ENCODE results near the gene CCL17. TPM values are rescaled to one million over a fixed set of nuclear protein-coding genes. Genes with fewer than 3 reads are reported as not detected.
"Not testable (repeated sequence)": the region's sequence is repeated elsewhere in the genome, so short reads cannot be mapped to it uniquely, and the experiment has no call there.

Gene CCL17
- polyA plus RNA-seq, 10 donors = not detected

GRCh38 chr16:57430955-57431354 lies 26.4 kb downstream of the CCL17 start:
- no peak for DNase-seq

GRCh38 chr16:57432505-57432904 lies 27.9 kb downstream of the CCL17 start:
- DNase-seq = no peak

GRCh38 chr16:57432989-57433388 lies 28.4 kb downstream of the CCL17 start:
- DNase-seq = no peak

GRCh38 chr16:57434003-57434402 lies 29.4 kb downstream of the CCL17 start:
- no peak for DNase-seq

DNA sequence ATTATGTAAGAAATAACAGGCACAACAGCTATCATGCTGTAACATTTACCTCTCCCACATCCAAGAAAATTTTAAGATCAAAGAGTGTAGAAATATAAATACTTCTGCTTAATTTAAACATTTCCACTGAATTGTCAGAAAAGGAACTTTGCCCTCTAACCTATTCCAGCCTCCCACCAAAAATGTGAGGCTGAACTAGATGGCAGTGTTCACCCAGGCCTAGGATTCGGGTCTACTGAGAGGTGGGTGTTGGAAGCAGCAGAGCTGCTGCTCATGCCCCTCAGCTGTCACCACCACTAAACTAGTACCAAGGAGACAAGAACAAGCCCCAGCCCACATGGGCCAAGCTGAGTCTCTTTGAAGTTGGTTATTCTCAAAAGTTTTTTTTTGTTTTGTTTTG lies 31.3 kb downstream of the CCL17 start:
- no peak for DNase-seq

DNA sequence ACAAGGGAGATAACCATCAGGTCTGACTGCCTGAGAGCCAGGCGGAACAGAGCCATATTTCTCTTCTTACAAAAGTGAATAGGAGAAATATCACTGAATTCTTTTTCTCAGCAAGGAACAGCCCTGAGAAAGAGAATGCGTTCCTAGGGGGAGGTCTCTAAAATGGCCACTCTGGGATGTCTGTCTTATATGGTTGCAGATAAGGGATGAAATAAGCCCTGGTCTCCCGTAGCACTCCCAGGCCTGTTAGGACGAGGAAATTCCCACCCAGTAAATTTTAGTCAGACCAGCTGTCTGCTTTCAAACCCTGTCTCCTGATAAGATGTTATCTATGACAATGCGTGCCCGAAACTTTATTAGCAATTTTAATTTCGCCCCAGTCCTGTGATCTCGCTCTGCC lies 35.4 kb downstream of the CCL17 start:
- DNase-seq = not testable (repeated sequence)

DNA sequence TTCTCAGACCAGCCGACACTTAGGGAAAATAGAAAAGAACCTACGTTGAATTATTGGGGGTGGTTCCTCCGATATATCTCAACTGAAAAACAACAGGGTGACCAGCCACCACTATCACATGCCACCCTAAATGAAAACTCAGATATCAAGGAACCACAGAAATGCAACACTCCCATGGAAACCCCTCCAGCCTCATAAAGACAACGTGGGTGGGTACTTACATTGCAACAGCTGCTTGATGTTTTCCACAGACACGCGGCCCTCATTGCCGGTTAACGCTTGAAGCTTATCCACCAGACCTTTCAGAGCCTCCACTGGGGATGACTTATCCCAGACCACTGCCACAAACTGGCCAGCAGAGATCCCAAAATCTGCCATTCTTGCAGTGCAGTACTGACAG lies 36.0 kb downstream of the CCL17 start:
- DNase-seq = not testable (repeated sequence)

DNA sequence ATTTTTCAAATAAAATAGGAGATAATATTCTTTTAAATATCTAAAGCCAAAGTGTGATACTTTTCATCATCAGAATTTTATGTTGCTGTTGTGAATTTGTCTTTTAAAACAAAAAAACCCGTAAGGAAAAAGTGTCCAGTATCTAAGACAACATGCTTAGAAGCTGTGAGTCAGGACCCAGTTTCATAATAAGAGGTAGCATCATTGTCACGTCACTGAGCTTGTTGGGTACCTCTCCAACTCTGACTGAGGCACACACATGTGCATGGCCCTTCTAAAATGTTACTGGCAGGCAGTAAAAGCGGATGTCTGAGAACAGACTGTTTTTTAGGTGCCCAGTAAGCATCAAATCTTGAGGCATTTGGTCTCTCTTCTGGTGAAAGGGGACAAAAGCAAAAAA lies 40.1 kb downstream of the CCL17 start:
- no peak for DNase-seq

GRCh38 chr16:57445510-57445909 lies 40.9 kb downstream of the CCL17 start:
- no peak for DNase-seq

DNA sequence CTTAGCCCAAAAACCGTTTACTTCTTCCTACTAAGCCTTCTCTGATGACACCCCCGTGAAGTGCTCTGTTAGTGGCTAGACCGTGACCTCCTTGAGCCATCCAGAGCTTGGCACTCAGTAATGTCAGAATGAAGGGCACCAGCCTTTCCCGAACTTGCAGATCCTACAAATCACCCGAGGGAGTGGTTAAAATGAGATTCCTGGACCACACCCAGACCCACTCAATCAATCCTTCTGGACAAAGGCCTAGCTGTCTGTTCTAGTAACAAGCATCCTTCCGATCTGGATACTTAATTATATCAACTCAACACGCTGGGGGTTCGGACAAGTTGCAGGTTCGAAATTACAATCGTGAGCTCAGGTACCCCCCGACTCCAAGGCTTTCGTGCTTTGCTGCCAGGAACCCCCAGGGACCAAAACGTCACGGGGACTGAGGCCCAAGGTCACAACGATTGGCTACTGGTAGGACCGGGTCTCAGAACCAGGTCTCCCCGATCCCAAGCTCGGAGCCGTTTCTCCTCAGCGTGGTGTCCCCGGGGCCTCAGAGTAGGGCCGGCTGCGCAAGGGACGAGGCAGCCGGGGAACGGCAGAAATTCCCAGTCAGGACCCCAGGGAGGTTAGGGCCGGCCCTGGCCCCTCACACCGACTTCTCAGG lies 42.1 kb downstream of the CCL17 start:
- DNase-seq = peak in 2 of 3 donors; percentile 13 to 40

DNA sequence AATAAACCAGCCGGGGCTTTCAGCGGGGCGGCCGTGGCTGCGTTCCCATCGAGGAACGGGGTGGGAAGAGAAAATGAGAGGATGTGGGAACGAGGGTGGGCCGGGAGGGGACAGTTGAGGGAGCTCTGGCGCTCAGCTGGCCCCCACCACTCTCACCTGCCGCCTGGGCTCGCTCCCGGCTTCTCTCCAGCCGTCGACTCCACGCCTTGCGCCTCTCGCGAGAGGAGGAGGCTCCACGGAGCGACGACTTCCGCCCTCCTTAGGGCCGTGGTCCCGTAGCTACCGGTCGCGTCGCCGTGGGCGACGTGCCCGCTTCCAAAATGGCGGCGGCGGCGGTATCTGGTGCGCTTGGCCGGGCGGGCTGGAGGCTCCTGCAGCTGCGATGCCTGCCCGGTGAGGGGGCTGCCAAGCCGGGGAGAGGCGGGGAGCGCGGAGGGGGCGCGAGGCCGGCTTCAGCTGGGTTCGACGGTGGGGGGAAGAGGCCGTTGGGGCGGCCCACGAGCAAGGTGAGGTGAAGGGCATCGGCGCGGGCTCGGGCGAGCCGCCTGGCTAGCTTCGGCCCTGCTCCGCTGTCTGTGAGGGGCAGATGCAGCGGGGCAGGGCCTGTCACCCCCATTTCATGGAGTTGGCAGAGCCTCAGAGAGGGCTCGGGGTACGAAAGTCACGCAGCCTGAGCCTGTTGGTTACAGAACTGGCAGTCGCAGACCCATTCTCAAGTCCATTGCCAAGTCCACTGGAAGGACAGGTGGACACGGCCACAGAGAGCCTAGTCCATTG lies 42.8 kb downstream of the CCL17 start, which contains the start of the genes CIAPIN1 and COQ9:
TSS of gene CIAPIN1 (minus strand) at position 200 of the 777 bp plus-strand sequence. CDS start 6,457 bp downstream, outside the sequence.
TSS of gene COQ9 (plus strand) at position 294 of the 777 bp plus-strand sequence. CDS start at position 321, 27 bp downstream.
- peak; percentile 93 to 97 (median 97) for DNase-seq

- no peak for DNase-seq
These were observed 47.5 kb downstream of the CCL17 start for GRCh38 chr16:57452021-57452420.

DNA sequence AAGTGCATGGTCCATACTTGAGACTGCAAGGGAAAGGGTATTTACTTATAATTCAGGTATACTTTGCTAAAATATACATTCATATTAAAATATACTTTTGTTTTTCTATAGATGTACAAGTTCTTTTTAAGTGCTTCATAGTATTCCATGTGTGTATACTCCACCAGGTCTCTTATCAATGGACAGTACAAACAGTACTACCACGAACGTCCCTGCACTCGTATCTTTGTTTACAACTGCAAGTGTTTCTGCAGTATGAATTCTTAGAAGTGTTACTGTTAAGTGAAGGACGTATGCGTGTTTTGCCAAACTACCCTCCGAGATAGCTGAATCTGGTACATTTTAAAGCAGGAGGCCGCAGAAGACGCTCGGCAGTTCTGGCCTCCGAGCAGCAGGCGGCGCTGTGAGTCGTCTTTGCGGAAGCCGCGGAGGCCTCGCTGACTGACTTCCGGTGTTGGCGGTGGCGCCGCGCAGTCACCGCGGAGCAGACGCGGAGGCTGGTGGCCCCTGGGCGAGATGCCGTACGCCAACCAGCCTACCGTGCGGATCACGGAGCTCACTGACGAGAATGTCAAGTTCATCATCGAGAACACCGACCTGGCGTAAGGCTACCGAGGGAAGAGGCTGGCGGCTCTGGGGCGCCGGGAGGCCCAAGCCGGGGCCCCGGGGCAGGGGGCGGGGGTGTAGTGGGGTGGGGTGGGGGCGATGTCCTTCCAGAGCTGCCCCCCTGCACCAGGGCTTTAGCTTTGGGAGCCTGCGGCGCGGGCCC lies 57.8 kb downstream of the CCL17 start, which contains the start of gene POLR2C:
TSS of gene POLR2C (plus strand) at position 471 of the 769 bp plus-strand sequence. CDS start at position 517, 46 bp downstream.
- DNase-seq = peak; percentile 80 to 95 (median 91)

- no peak for DNase-seq
These were observed 58.4 kb downstream of the CCL17 start for GRCh38 chr16:57462978-57463362.

- DNase-seq = no peak
These were observed 60.0 kb downstream of the CCL17 start for GRCh38 chr16:57464523-57464922.

Other genes starting within 250 kb of the CCL17 start
- 10 to 100 TPM; 42.9 to 71.2 (median 56.2) TPM for gene PSME3IP1, start 218.7 kb upstream of the CCL17 start, polyA plus RNA-seq (ENCODE audit: insufficient read length in 10 of 10)
- 10 to 100 TPM; 21.6 to 30.1 (median 25.2) TPM for gene RSPRY1, start 218.4 kb upstream of the CCL17 start, polyA plus RNA-seq (ENCODE audit: insufficient read length in 10 of 10)
- 10 to 100 TPM; 42.6 to 56.7 (median 48.7) TPM for gene ARL2BP, start 159.5 kb upstream of the CCL17 start, polyA plus RNA-seq (ENCODE audit: insufficient read length in 10 of 10)
- 1 to 10 TPM in 8 of 10 donors, under 1 TPM in 2; 0.55 to 2.4 (median 1.2) TPM for gene PLLP, start 120.1 kb upstream of the CCL17 start, polyA plus RNA-seq (ENCODE audit: insufficient read length in 10 of 10)
- gene CCL22, start 46.0 kb upstream of the CCL17 start, polyA plus RNA-seq (ENCODE audit: insufficient read length in 10 of 10) = under 1 TPM in 9 of 10 donors, not detected in 1; 0.07 to 0.33 (median 0.11) TPM
- gene CX3CL1, start 32.3 kb upstream of the CCL17 start, polyA plus RNA-seq (ENCODE audit: insufficient read length in 10 of 10) = 1 to 10 TPM; 2.7 to 7.5 (median 4.7) TPM
- gene CIAPIN1, start 42.6 kb downstream of the CCL17 start, polyA plus RNA-seq (ENCODE audit: insufficient read length in 10 of 10) = 10 to 100 TPM; 48.7 to 67.3 (median 57.0) TPM
- 10 to 100 TPM; 51.2 to 78.0 (median 61.3) TPM for gene COQ9, start 42.7 kb downstream of the CCL17 start, polyA plus RNA-seq (ENCODE audit: insufficient read length in 10 of 10)
- 10 to 100 TPM; 41.6 to 53.7 (median 47.0) TPM for gene POLR2C, start 57.9 kb downstream of the CCL17 start, polyA plus RNA-seq (ENCODE audit: insufficient read length in 10 of 10)
- 10 to 100 TPM in 3 of 10 donors, 1 to 10 TPM in 7; 7.3 to 16.7 (median 9.3) TPM for gene DOK4, start 81.7 kb downstream of the CCL17 start, polyA plus RNA-seq (ENCODE audit: insufficient read length in 10 of 10)
- gene CCDC102A, start 131.8 kb downstream of the CCL17 start, polyA plus RNA-seq (ENCODE audit: insufficient read length in 10 of 10) = 10 to 100 TPM in 7 of 10 donors, 1 to 10 TPM in 3; 8.0 to 21.6 (median 12.2) TPM
- gene ADGRG5, start 137.9 kb downstream of the CCL17 start, polyA plus RNA-seq (ENCODE audit: insufficient read length in 10 of 10) = 1 to 10 TPM in 9 of 10 donors, under 1 TPM in 1; 0.74 to 1.7 (median 1.5) TPM
- gene ADGRG1, start 223.9 kb downstream of the CCL17 start, polyA plus RNA-seq (ENCODE audit: insufficient read length in 10 of 10) = 10 to 100 TPM in 2 of 10 donors, 1 to 10 TPM in 8; 4.4 to 19.3 (median 6.1) TPM

All from muscle of back (tissue), 11 donors.